HFFc6 (cell line): ENCODE results near the gene IGF2BP3. TPM values are rescaled to one million over a fixed set of nuclear protein-coding genes. Genes with fewer than 3 reads are reported as not detected.

ENCODE experiments used
- DNase-seq: peaks from one replicate; pipeline ENCODE4 v3.0.0-alpha.2; 2018
- H3K27ac Mint-ChIP-seq: 2 replicates; pipeline ENCODE4 v1.8.0; 2020; ENCODE audit warnings: mild to moderate bottlenecking, mixed read lengths
- H3K27me3 Mint-ChIP-seq: 2 replicates; pipeline ENCODE4 v1.8.0; 2021; ENCODE audit warnings: mild to moderate bottlenecking, moderate library complexity, mixed read lengths; ENCODE audit not compliant: insufficient read depth
- H3K36me3 Mint-ChIP-seq: 2 replicates; pipeline ENCODE4 v1.8.0; 2021; ENCODE audit warnings: low read depth, mixed read lengths
- H3K4me1 Mint-ChIP-seq: 2 replicates; pipeline ENCODE4 v1.8.0; 2020; ENCODE audit warnings: low read depth, mixed read lengths
- H3K4me3 Mint-ChIP-seq: 2 replicates; pipeline ENCODE4 v1.8.0; 2020; ENCODE audit warnings: mild to moderate bottlenecking, moderate library complexity, mixed read lengths
- H3K9me3 Mint-ChIP-seq: 2 replicates; pipeline ENCODE4 v1.8.0; 2020; ENCODE audit warnings: mild to moderate bottlenecking, mixed read lengths
- CTCF ChIP-seq: fragments of 200-600 bp; sonication (generic); IDR thresholded peaks from 2 replicates; pipeline ENCODE4 v1.5.0; 2021; ENCODE audit warnings: antibody characterized with exemption, mild to moderate bottlenecking
- total RNA-seq, 6 experiments: library from RNA; stranded (reverse); fragmentation: NEBNext Ultra II Directional; extraction: Animal tissue kit (Norgen Biotek cat#: 25700); gene quantifications; 2 replicates in 1 of 6; 3 replicates in 5 of 6; pipeline ENCODE4 v1.2.3, GENCODE V29; 2021

Gene IGF2BP3
- total RNA-seq, 6 experiments from 2014 or later = 23.8 to 33.1 (median 31.0) TPM

DNA sequence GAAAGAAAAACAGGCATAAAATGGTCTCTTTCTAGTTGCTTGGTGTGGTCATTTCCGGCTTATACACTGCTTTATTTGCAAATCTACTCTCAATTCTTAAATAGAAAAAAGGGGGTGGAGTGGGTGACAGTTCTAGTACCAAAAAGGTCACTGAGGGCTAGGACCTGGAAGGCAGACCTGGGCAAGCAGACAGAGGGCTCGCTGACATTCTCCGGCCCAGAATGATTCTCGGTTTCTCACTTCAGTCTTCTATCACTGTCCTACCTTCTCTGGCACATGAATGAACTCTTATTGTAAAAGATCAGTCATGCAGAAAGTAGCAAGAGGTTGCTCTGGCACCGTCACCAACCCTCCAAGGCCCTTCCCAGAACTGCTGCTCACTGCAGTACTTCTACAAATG lies 117.1 kb downstream of the IGF2BP3 start:
- H3K27me3 Mint-ChIP-seq = peaks cover 2% of the 10 kb centered on the region
- no peak for TF ChIP-seq CTCF
- no peak overlapping the region for H3K4me3 Mint-ChIP-seq
- H3K9me3 Mint-ChIP-seq = no peaks in the 10 kb centered on the region
- peaks cover 71% of the 10 kb centered on the region for H3K4me1 Mint-ChIP-seq
- H3K27ac Mint-ChIP-seq = no peak overlapping the region
- DNase-seq = no peak
- H3K36me3 Mint-ChIP-seq = peaks cover 33% of the 10 kb centered on the region

DNA sequence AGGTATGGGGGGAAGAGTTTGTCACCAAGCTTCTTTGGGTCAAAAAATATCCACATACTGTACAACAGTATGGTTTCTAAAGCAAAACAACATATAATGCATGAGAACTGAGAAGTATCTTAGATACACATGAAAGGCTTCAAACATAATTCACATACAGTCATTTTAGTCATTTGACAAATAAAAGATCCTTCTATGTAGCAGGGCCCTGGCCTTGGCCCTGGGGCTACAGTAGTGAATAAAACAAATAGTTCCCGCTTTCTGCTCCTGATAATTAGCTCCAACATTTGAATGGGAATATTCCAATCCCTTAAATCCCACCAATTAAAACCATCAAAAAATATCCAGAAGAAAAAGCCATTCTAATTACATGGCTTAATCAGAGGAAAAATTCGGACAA lies 119.8 kb downstream of the IGF2BP3 start:
- Mint-ChIP-seq H3K4me3 (peak overlapping the region; percentile 7; the same call in 1 of the 2 replicates), H3K36me3 (peaks cover 49% of the 10 kb centered on the region), H3K27me3 (peaks cover 2% of the 10 kb centered on the region; the same call in 1 of the 2 replicates), H3K4me1 (peaks cover 73% of the 10 kb centered on the region), H3K27ac (peak overlapping the region; percentile 98), H3K9me3 (no peaks in the 10 kb centered on the region)
- DNase-seq = no peak
- no peak for TF ChIP-seq CTCF

- H3K27ac Mint-ChIP-seq = peak overlapping the region; percentile 98
- peak; percentile 88 for DNase-seq
- TF ChIP-seq CTCF = no peak
- peaks cover 54% of the 10 kb centered on the region for H3K36me3 Mint-ChIP-seq
- peaks cover 2% of the 10 kb centered on the region; the same call in 1 of the 2 replicates for H3K27me3 Mint-ChIP-seq
- no peaks in the 10 kb centered on the region for H3K9me3 Mint-ChIP-seq
- peaks cover 80% of the 10 kb centered on the region for H3K4me1 Mint-ChIP-seq
- peak overlapping the region; percentile 88 for H3K4me3 Mint-ChIP-seq
These were observed 120.7 kb downstream of the IGF2BP3 start for GRCh38 chr7:23349484-23350157.

DNA sequence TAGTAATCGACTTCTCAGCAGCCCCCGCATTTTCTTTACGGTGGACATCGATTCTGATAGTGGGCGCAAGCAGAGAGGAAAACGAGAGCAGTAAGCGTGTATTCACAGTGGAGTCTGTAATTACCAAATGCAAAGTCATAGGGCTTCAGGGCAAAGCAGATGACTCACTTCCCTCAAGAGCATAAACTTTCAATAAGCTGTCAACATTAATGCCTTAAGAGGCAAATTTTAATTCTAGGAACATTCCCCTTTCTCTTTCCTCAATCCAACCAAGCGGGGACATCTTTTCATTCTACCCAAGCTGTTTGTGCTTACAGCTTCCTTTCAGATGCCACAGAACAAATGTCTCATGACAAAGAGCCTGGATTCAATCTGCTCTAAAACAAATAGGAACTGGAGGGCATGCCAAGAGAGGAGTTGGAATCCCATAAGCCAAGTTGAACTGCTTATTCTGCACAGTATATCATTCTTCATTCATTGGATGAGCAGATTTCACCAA lies 122.6 kb downstream of the IGF2BP3 start:
- peaks cover 48% of the 10 kb centered on the region for H3K36me3 Mint-ChIP-seq
- peaks cover 2% of the 10 kb centered on the region; the same call in 1 of the 2 replicates for H3K27me3 Mint-ChIP-seq
- peak; percentile 88 for DNase-seq
- TF ChIP-seq CTCF = no peak
- H3K9me3 Mint-ChIP-seq = no peaks in the 10 kb centered on the region
- H3K27ac Mint-ChIP-seq = peak overlapping the region; percentile 98
- peaks cover 80% of the 10 kb centered on the region for H3K4me1 Mint-ChIP-seq
- peak overlapping the region; percentile 88 for H3K4me3 Mint-ChIP-seq

GRCh38 chr7:23347033-23347681 lies 123.1 kb downstream of the IGF2BP3 start:
- peaks cover 86% of the 10 kb centered on the region for H3K4me1 Mint-ChIP-seq
- no peak for DNase-seq
- peak overlapping the region; percentile 98 for H3K27ac Mint-ChIP-seq
- peaks cover 2% of the 10 kb centered on the region; the same call in 1 of the 2 replicates for H3K27me3 Mint-ChIP-seq
- no peak for TF ChIP-seq CTCF
- H3K36me3 Mint-ChIP-seq = peaks cover 54% of the 10 kb centered on the region
- H3K4me3 Mint-ChIP-seq = peak overlapping the region; percentile 88
- no peaks in the 10 kb centered on the region for H3K9me3 Mint-ChIP-seq
